Esophagus squamous epithelium (tissue), 5 donors: ENCODE measurements around the gene FMO5. TPM values are rescaled to one million over a fixed set of nuclear protein-coding genes. Genes with fewer than 3 reads are reported as not detected.

ENCODE experiments used
- DNase-seq: peaks from one replicate; lab custom pipeline; 2025; lab: John Stamatoyannopoulos, UW
- H3K27ac ChIP-seq, 4 donors: fragments of 200-600 bp; sonication (generic); one replicate each; pipeline ENCODE4 v1.5.1; 2016 to 2019; ENCODE audit warnings: mild to moderate bottlenecking in 1 of 4
- H3K27me3 ChIP-seq, 4 donors: fragments of 200-600 bp; sonication (generic); 1 replicate in 3 of 4; 2 replicates in 1 of 4; pipeline versions ENCODE4 v1.5.1 to v1.6.0; 2017 to 2021; ENCODE audit warnings: antibody characterized with exemption in 1 of 4
- H3K36me3 ChIP-seq, 3 donors: fragments of 200-600 bp; sonication (generic); one replicate each; pipeline ENCODE4 v1.5.1; 2016 to 2019
- H3K4me1 ChIP-seq, 3 donors: fragments of 200-600 bp; sonication (generic); one replicate each; pipeline ENCODE4 v1.5.1; 2017 to 2019
- H3K4me3 ChIP-seq, 4 donors: fragments of 200-600 bp; sonication (generic); 1 replicate in 3 of 4; 2 replicates in 1 of 4; pipeline ENCODE4 v1.5.1; 2016 to 2019; ENCODE audit warnings: mild to moderate bottlenecking in 2 of 4, moderate library complexity in 1 of 4
- H3K9me3 ChIP-seq, 3 donors: fragments of 200-600 bp; sonication (generic); one replicate each; pipeline ENCODE4 v1.5.1; 2016 to 2019
- CTCF ChIP-seq, 6 experiments: fragments of 450-650 bp in 4 of 6; fragments of 200-600 bp in 2 of 6; sonication (generic) in 2 of 6; IDR thresholded peaks; one replicate each; pipeline ENCODE4 v1.5.1; 2016 to 2019; ENCODE audit warnings: antibody characterized with exemption in 6 of 6, mild to moderate bottlenecking in 4 of 6, moderate library complexity in 4 of 6
- POLR2A ChIP-seq, 4 donors: fragments of 450-650 bp; IDR thresholded peaks; one replicate each; pipeline ENCODE4 v1.6.1; 2017; ENCODE audit warnings: antibody characterized with exemption in 4 of 4, mild to moderate bottlenecking in 4 of 4, moderate library complexity in 3 of 4
- WGBS, 2 donors: methylation state at CpG; one replicate each; pipeline ENCODE4 v1.1.5; 2018; 5-methylcytosine and 5-hydroxymethylcytosine counted together
- intact Hi-C: fragments of 100-400 bp; cut with DNase I; formaldehyde crosslinking; loops from one replicate; pipeline ENCODE4 v1.15.0; 2022
- total RNA-seq, 4 donors: library from RNA; depleted of rRNA; stranded (reverse); fragments of >200 nt; gene quantifications; one replicate each; pipeline ENCODE4 v1.1.0, GENCODE V29; 2016
- donor health status: DM: yes; HTN: yes; CAD: no.

FMO5 gene, protein sequence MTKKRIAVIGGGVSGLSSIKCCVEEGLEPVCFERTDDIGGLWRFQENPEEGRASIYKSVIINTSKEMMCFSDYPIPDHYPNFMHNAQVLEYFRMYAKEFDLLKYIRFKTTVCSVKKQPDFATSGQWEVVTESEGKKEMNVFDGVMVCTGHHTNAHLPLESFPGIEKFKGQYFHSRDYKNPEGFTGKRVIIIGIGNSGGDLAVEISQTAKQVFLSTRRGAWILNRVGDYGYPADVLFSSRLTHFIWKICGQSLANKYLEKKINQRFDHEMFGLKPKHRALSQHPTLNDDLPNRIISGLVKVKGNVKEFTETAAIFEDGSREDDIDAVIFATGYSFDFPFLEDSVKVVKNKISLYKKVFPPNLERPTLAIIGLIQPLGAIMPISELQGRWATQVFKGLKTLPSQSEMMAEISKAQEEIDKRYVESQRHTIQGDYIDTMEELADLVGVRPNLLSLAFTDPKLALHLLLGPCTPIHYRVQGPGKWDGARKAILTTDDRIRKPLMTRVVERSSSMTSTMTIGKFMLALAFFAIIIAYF
- 1 to 10 TPM in 2 of 4 donors, under 1 TPM in 2; 0.38 to 2.3 (median 0.77) TPM for total RNA-seq

DNA sequence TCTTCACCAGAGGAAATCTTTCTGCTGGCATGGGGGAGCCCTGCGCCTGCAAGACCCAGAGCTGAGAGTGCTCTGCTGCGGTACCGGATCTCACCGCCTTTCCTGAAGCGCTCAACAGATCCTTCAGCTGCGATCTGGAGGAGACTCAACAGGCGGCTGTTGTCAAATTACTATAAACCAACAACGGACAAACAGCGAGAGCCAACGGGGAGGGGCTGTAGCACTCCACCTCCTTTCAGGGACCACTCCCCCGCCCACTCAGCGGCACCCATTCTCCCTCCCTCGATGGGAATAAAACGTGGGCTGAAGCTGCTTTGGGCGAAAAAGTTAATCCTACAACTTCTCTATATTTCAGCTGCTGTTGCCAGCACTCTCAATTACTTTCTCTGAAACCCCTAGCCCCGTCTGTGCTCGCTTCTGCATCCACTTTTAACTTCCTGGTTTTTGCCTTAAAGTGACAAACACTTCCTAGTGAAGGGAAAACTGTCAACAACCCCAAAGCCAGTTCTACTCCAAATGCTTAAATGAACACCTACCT is at the start of gene FMO5:
TSS of gene FMO5 (minus strand) at position 147 of the 538 bp plus-strand sequence. CDS start 310 bp downstream, outside the sequence.
- H3K27me3 ChIP-seq: no peaks in the 10 kb centered on the region
- no peaks in the 10 kb centered on the region for H3K36me3 ChIP-seq
- H3K4me1 ChIP-seq: peaks cover 0 to 13% (median 3%) of the 10 kb centered on the region in 3 donors
- H3K9me3 ChIP-seq: no peaks in the 10 kb centered on the region
- peak within 1 kb of the TSS; percentile 35 to 70 (median 61) for H3K4me3 ChIP-seq
- intact Hi-C loops: no loop called here
- TF ChIP-seq POLR2A (IDR thresholded peaks at IDR 0.05) (no peak), CTCF (IDR thresholded peaks at IDR 0.05) (peak in 4 of 6 experiments; percentile 15 to 46 (median 40))
- WGBS, 2 donors: 0 to 1% methylated on average over 4 to 14 of the region's 17 CpGs
- DNase-seq: no peak
- peak within 1 kb of the TSS; percentile 53 to 87 (median 74) for H3K27ac ChIP-seq

DNA sequence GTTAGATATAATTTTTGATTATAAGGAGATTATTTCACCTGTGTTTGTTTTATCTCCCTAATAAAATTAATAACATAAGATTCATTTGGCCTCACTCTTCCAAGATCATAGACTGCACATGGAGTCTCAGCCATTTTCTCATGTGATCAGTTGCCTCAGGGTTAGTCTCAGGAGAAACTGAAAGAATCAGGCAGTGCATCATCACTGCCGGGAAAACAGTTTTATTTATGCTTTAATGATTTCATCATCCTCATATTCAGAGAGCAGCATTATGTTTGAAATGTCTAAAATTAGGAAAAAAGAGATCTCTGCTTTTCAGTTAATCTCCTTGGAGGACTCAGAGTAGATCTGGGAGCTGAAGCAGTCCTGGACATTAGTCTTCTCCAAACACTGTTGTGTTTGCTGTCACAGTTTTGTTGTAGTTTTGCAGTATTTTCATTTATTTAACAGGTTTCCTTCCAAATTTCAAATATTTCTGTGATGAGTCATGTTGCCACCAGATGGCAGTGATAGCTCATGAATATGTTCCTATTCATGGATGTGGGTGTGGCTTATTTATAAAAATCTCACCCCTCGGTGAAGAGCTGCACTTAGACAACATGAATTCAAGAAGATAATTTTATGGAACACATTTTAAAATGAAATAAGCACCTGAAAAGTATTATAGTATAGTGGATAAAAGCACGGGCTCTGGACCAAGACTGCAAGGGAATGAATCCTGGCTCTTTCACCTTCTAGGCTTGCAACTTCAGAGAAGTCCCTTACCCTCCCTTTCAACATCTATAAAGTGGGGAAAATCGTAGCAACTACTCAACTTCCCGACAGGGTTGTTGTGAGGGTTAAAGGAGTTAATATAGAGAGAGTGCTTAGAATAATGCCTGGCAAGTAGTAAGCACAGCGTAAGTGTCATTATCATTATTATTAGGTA is 48.5 kb upstream of the FMO5 start:
- peak in 5 of 6 experiments; percentile 39 to 59 (median 45) for TF ChIP-seq CTCF (IDR thresholded peaks at IDR 0.05)
- no peak for TF ChIP-seq POLR2A (IDR thresholded peaks at IDR 0.05)
- Histone ChIP-seq H3K36me3 (peaks cover 0 to 88% (median 5%) of the 10 kb centered on the region in 3 donors), H3K4me3 (peak overlapping the region in 1 of 4 donors; percentile 13), H3K4me1 (peaks cover 0 to 18% (median 0%) of the 10 kb centered on the region in 3 donors), H3K27me3 (no peaks in the 10 kb centered on the region), H3K27ac (peak overlapping the region in 3 of 4 donors; percentile 22 to 45 (median 36)), H3K9me3 (no peaks in the 10 kb centered on the region)
- no peak for DNase-seq
- intact Hi-C loops: no loop called here
- 40 to 42% methylated on average over 6 of the region's 6 CpGs for WGBS, 2 donors

GRCh38 chr1:147272042-147272441 is 46.9 kb upstream of the FMO5 start:
- intact Hi-C loops: no loop called here
- TF ChIP-seq CTCF (IDR thresholded peaks at IDR 0.05) (no peak), POLR2A (IDR thresholded peaks at IDR 0.05) (no peak)
- DNase-seq: no peak
- Histone ChIP-seq H3K9me3 (no peaks in the 10 kb centered on the region), H3K4me1 (peaks cover 0 to 18% (median 0%) of the 10 kb centered on the region in 3 donors), H3K4me3 (no peak overlapping the region), H3K36me3 (peaks cover 0 to 90% (median 6%) of the 10 kb centered on the region in 3 donors), H3K27ac (no peak overlapping the region), H3K27me3 (no peaks in the 10 kb centered on the region)
- WGBS, 2 donors: 49 to 66% methylated on average over 3 of the region's 3 CpGs

- Histone ChIP-seq H3K4me1 (peaks cover 0 to 18% (median 0%) of the 10 kb centered on the region in 3 donors), H3K4me3 (no peak overlapping the region), H3K27ac (no peak overlapping the region), H3K9me3 (no peaks in the 10 kb centered on the region), H3K27me3 (no peaks in the 10 kb centered on the region), H3K36me3 (peaks cover 0 to 90% (median 3%) of the 10 kb centered on the region in 3 donors)
- WGBS, 2 donors: 44 to 57% methylated on average over 2 of the region's 2 CpGs
- TF ChIP-seq POLR2A (IDR thresholded peaks at IDR 0.05): no peak
- no peak for TF ChIP-seq CTCF (IDR thresholded peaks at IDR 0.05)
- intact Hi-C loops: no loop called here
- DNase-seq: no peak
These were observed 45.6 kb upstream of the FMO5 start for GRCh38 chr1:147270721-147271120.
